Gastrocnemius medialis (tissue), 4 donors: ENCODE data around the gene YARS2.
A peak's percentile ranks its signal among the peaks of the same experiment; 100 is the strongest.

Source experiments
- CTCF ChIP-seq, 5 experiments: fragments of 450-650 bp in 3 of 5; fragments of 200-600 bp in 2 of 5; sonication (generic) in 2 of 5; IDR thresholded peaks in 4 of 5; conservative IDR thresholded peaks in 1 of 5; 1 replicate in 4 of 5; 2 replicates in 1 of 5; pipeline ENCODE4 v1.5.1; 2016 to 2019; ENCODE audit warnings: antibody characterized with exemption in 5 of 5, mild to moderate bottlenecking in 3 of 5, moderate library complexity in 3 of 5
- POLR2A ChIP-seq, 2 donors: fragments of 450-650 bp; IDR thresholded peaks; one replicate each; pipeline ENCODE4 v1.6.1; 2017; ENCODE audit warnings: antibody characterized with exemption in 2 of 2, mild to moderate bottlenecking in 2 of 2, moderate library complexity in 2 of 2

GRCh38 chr12:32755051-32755653 lies 545 bp downstream of the YARS2 start:
- TF ChIP-seq POLR2A (IDR thresholded peaks at IDR 0.05) (no peak), CTCF (IDR thresholded peaks at IDR 0.05 in 4 of 5, conservative IDR thresholded peaks at IDR 0.05 in 1 of 5) (peak; percentile 57 to 78 (median 70))
